ENCODE data around the gene DGKB. TPM values are rescaled to one million over a fixed set of nuclear protein-coding genes. Genes with fewer than 3 reads are reported as not detected.

Gene DGKB
- total and polyA plus RNA-seq, 2 experiments from 2014 or later = 0.28 to 1.7 TPM

DNA sequence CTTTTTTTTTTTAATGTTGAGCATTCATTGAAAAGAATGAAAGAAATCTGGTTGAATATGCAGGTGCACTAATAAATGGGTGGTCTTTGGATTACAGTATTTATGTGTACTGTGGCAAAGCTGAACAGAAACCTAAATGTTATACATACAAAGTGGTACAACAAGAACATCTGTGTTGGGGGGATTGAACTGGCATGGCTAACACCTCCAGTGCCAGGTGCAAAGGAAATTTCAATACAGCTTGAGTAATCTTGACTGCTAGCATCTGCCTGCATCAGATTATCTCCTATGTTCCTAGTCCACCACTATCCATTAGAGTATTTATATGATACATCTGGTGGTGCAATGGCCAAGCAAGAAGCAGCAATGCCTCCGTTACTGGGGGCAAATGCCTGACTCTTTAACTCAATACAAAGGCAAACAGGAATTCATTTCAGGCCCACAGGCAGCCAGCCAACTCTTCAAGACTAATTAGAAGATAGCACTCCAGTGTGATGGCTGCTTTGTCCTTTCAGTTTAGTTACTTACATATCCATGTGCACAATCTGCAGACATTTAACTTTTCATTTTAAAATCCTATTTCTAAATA lies 692.6 kb downstream of the DGKB start:
- Histone ChIP-seq H3K4me2 (no peak overlapping the region), H3K27ac (no peak overlapping the region), H3K27me3 (no peaks in the 10 kb centered on the region), H2AFZ (no peak overlapping the region), H3K4me3 (no peak overlapping the region), H3K36me3 (replicated peaks; ENCODE audit: insufficient read depth, low read depth) (no peaks in the 10 kb centered on the region), H3K4me1 (ENCODE audit: insufficient read depth) (peaks cover 10% of the 10 kb centered on the region), H3K9me3 (ENCODE audit: low read depth) (no peaks in the 10 kb centered on the region), H4K20me1 (ENCODE audit: insufficient read depth, poor library complexity, severe bottlenecking) (no peaks in the 10 kb centered on the region), H3K79me2 (no peaks in the 10 kb centered on the region), H3K9me2 (replicated peaks; ENCODE audit: insufficient read depth) (no peaks in the 10 kb centered on the region)
- WGBS (ENCODE audit: low lambda C conversion rate, missing lambda C conversion rate) = 89% methylated on average over 1 of the region's 1 CpG
- DNase-seq (ENCODE audit: low spot score) = no peak
- TF ChIP-seq EZH2 (IDR thresholded peaks at IDR 0.05; ENCODE audit: borderline replicate concordance) = no peak
- no peak for TF ChIP-seq EZH2phosphoT487 (IDR thresholded peaks at IDR 0.05; ENCODE audit: low read depth, severe bottlenecking, unreplicated experiment)
- TF ChIP-seq, protein P1, sequence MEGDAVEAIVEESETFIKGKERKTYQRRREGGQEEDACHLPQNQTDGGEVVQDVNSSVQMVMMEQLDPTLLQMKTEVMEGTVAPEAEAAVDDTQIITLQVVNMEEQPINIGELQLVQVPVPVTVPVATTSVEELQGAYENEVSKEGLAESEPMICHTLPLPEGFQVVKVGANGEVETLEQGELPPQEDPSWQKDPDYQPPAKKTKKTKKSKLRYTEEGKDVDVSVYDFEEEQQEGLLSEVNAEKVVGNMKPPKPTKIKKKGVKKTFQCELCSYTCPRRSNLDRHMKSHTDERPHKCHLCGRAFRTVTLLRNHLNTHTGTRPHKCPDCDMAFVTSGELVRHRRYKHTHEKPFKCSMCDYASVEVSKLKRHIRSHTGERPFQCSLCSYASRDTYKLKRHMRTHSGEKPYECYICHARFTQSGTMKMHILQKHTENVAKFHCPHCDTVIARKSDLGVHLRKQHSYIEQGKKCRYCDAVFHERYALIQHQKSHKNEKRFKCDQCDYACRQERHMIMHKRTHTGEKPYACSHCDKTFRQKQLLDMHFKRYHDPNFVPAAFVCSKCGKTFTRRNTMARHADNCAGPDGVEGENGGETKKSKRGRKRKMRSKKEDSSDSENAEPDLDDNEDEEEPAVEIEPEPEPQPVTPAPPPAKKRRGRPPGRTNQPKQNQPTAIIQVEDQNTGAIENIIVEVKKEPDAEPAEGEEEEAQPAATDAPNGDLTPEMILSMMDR (IDR thresholded peaks at IDR 0.05; ENCODE audit: poor library complexity) = no peak

DNA sequence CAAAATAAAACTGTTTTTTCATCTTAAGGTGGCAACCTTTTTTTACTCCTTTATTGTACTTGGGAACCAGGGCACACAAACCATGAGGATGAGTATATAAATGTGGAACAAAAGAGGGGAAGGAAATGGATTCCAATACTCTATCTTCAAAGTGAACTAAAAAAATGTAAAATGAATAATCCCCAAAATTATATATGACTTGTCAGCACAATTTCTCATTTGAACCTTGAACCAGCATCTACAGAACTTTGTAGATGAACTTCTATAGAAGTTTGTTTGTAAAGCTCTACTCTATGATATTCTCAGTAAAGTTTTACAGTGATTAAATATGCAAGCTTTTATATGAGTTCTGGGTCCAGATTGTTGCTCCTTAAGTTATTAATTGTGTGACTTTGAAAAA lies 694.8 kb downstream of the DGKB start:
- no peak overlapping the region for H2AFZ ChIP-seq
- H3K36me3 ChIP-seq (replicated peaks; ENCODE audit: insufficient read depth, low read depth) = no peaks in the 10 kb centered on the region
- H3K4me1 ChIP-seq (ENCODE audit: insufficient read depth) = peaks cover 10% of the 10 kb centered on the region
- H3K27me3 ChIP-seq = no peaks in the 10 kb centered on the region
- H3K9me3 ChIP-seq (ENCODE audit: low read depth) = no peaks in the 10 kb centered on the region
- no peak for DNase-seq (ENCODE audit: low spot score)
- no peak overlapping the region for H3K27ac ChIP-seq
- no peak for TF ChIP-seq EZH2phosphoT487 (IDR thresholded peaks at IDR 0.05; ENCODE audit: low read depth, severe bottlenecking, unreplicated experiment)
- TF ChIP-seq, protein P1 (IDR thresholded peaks at IDR 0.05; ENCODE audit: poor library complexity) = no peak
- no peak for TF ChIP-seq EZH2 (IDR thresholded peaks at IDR 0.05; ENCODE audit: borderline replicate concordance)
- H3K79me2 ChIP-seq = no peaks in the 10 kb centered on the region
- no peaks in the 10 kb centered on the region for H3K9me2 ChIP-seq (replicated peaks; ENCODE audit: insufficient read depth)
- H3K4me3 ChIP-seq = no peak overlapping the region
- no peak overlapping the region for H3K4me2 ChIP-seq
- no peaks in the 10 kb centered on the region for H4K20me1 ChIP-seq (ENCODE audit: insufficient read depth, poor library complexity, severe bottlenecking)

DNA sequence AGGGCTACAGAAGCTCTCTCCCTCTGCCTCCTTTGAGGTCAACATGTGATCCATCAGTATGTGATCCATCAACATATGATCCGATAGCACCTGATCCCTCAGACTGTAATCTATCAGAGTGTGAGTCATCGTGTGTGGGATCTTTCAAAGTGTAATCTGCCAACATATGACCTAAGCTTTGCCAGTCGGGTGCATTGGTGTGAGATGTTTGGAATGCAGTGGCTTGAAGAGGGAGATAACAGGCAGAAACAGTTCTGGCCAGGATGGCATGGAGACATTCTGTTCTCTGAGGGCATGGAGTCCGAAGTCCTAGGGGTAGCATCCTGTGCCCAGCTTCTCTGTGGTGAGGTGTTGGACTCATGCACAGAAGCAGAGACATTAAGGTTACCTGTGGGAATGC lies 695.4 kb downstream of the DGKB start:
- H3K27ac ChIP-seq = peak overlapping the region; percentile 18
- H3K27me3 ChIP-seq = no peaks in the 10 kb centered on the region
- H3K36me3 ChIP-seq (replicated peaks; ENCODE audit: insufficient read depth, low read depth) = no peaks in the 10 kb centered on the region
- DNase-seq (ENCODE audit: low spot score) = no peak
- H2AFZ ChIP-seq = no peak overlapping the region
- WGBS (ENCODE audit: low lambda C conversion rate, missing lambda C conversion rate) = 66% methylated on average over 4 of the region's 4 CpGs
- peaks cover 10% of the 10 kb centered on the region for H3K4me1 ChIP-seq (ENCODE audit: insufficient read depth)
- no peak overlapping the region for H3K4me2 ChIP-seq
- TF ChIP-seq EZH2phosphoT487 (IDR thresholded peaks at IDR 0.05; ENCODE audit: low read depth, severe bottlenecking, unreplicated experiment) (no peak), EZH2 (IDR thresholded peaks at IDR 0.05; ENCODE audit: borderline replicate concordance) (no peak)
- TF ChIP-seq, protein P1 (IDR thresholded peaks at IDR 0.05; ENCODE audit: poor library complexity) = no peak
- H4K20me1 ChIP-seq (ENCODE audit: insufficient read depth, poor library complexity, severe bottlenecking) = no peaks in the 10 kb centered on the region
- H3K4me3 ChIP-seq = no peak overlapping the region
- no peaks in the 10 kb centered on the region for H3K9me2 ChIP-seq (replicated peaks; ENCODE audit: insufficient read depth)
- H3K9me3 ChIP-seq (ENCODE audit: low read depth) = no peaks in the 10 kb centered on the region
- H3K79me2 ChIP-seq = no peaks in the 10 kb centered on the region
